Endothelial cell of umbilical vein (primary cell): ENCODE measurements around the gene PIP4K2B.

Source experiments
- CTCF ChIP-seq, 2 donors: IDR thresholded peaks; 1 replicate in 1 of 2; 2 replicates in 1 of 2; pipeline ENCODE4 v1.5.1; 2011; ENCODE audit warnings: low read length in 2 of 2, mild to moderate bottlenecking in 2 of 2, moderate library complexity in 2 of 2, control low read depth in 1 of 2, inconsistent platforms in 1 of 2, low read depth in 1 of 2; ENCODE audit not compliant: insufficient read depth in 1 of 2; ENCODE audit errors: extremely low read depth in 1 of 2
- EZH2 ChIP-seq: IDR thresholded peaks from 2 replicates; pipeline ENCODE4 v1.6.1; 2012; ENCODE audit warnings: borderline replicate concordance, low read depth, mild to moderate bottlenecking, moderate library complexity, low read length, inconsistent platforms; ENCODE audit not compliant: severe bottlenecking
- JUN ChIP-seq: IDR thresholded peaks from 2 replicates; pipeline ENCODE4 v1.6.1; 2011; ENCODE audit warnings: borderline replicate concordance, low read depth; ENCODE audit not compliant: insufficient read length, insufficient read depth
- MAX ChIP-seq: IDR thresholded peaks from 2 replicates; pipeline ENCODE4 v1.6.1; 2011; ENCODE audit not compliant: insufficient read depth, insufficient read length
- MYC ChIP-seq: IDR thresholded peaks from one replicate; pipeline ENCODE4 v1.6.1; 2011; ENCODE audit warnings: mild to moderate bottlenecking, low read depth, low read length
- POLR2A ChIP-seq: IDR thresholded peaks from 2 replicates; pipeline ENCODE4 v1.6.1; 2012; ENCODE audit warnings: low read depth, mild to moderate bottlenecking, control low read depth, low read length
- POLR2AphosphoS5 ChIP-seq: IDR thresholded peaks from 2 replicates; pipeline ENCODE4 v1.6.1; 2012; ENCODE audit warnings: low read depth, mild to moderate bottlenecking, control low read depth, low read length, moderate library complexity; ENCODE audit not compliant: insufficient read depth

GRCh38 chr17:38779965-38780752 is 19.2 kb downstream of the PIP4K2B start:
- TF ChIP-seq CTCF (IDR thresholded peaks at IDR 0.05; ENCODE audit: extremely low read depth in 1 of 2, insufficient read depth in 1 of 2, low read depth in 1 of 2, low read length in 2 of 2) (no peak), EZH2 (no peak), POLR2A (no peak), POLR2AphosphoS5 (no peak), MYC (no peak), JUN (no peak), MAX (no peak)
